GM23248 (cell line): ENCODE results near the gene PRSS2. TPM values are rescaled to one million over a fixed set of nuclear protein-coding genes. Genes with fewer than 3 reads are reported as not detected.

Experiments
- DNase-seq: peaks from one replicate; pipeline ENCODE4 v3.0.0-alpha.2; 2015
- H2AFZ ChIP-seq: fragments of 200-600 bp; sonication (generic); 2 replicates; pipeline ENCODE4 v1.6.1; 2016; ENCODE audit warnings: antibody characterized with exemption
- H3F3A ChIP-seq: fragments of 200-600 bp; sonication (generic); 2 replicates; pipeline ENCODE4 v1.6.1; 2016; ENCODE audit warnings: mild to moderate bottlenecking, antibody characterized with exemption, mixed run types; ENCODE audit not compliant: insufficient read depth
- H3K27ac ChIP-seq: fragments of 200-600 bp; sonication (generic); 2 replicates; pipeline ENCODE4 v1.5.1; 2016; ENCODE audit warnings: mild to moderate bottlenecking
- H3K27me3 ChIP-seq: fragments of 200-600 bp; sonication (generic); replicated peaks from 2 replicates; pipeline ENCODE4 v1.6.1; 2016; ENCODE audit warnings: mild to moderate bottlenecking; ENCODE audit not compliant: insufficient read depth
- H3K36me3 ChIP-seq: fragments of 200-600 bp; sonication (generic); 2 replicates; pipeline ENCODE4 v1.6.1; 2016; ENCODE audit warnings: low read depth, mild to moderate bottlenecking
- H3K4me1 ChIP-seq: fragments of 200-600 bp; sonication (generic); 2 replicates; pipeline ENCODE4 v1.6.1; 2016; ENCODE audit warnings: mild to moderate bottlenecking; ENCODE audit not compliant: insufficient read depth
- H3K4me2 ChIP-seq: fragments of 200-600 bp; sonication (generic); one replicate; pipeline ENCODE4 v1.6.1; 2016; ENCODE audit warnings: mild to moderate bottlenecking; ENCODE audit not compliant: unreplicated experiment
- H3K4me3 ChIP-seq: fragments of 200-600 bp; sonication (generic); 2 replicates; pipeline ENCODE4 v1.5.1; 2016; ENCODE audit warnings: mild to moderate bottlenecking
- H3K79me2 ChIP-seq: fragments of 200-600 bp; sonication (generic); 2 replicates; pipeline ENCODE4 v1.6.1; 2016; ENCODE audit warnings: mild to moderate bottlenecking; ENCODE audit not compliant: insufficient read depth
- H3K9ac ChIP-seq: fragments of 200-600 bp; sonication (generic); 2 replicates; pipeline ENCODE4 v1.6.1; 2016; ENCODE audit warnings: mild to moderate bottlenecking
- H3K9me2 ChIP-seq: fragments of 200-600 bp; sonication (generic); 2 replicates; pipeline ENCODE4 v1.6.1; 2016; ENCODE audit warnings: mixed run types, mild to moderate bottlenecking, moderate library complexity; ENCODE audit not compliant: insufficient read depth
- H3K9me3 ChIP-seq: fragments of 200-600 bp; sonication (generic); one replicate; pipeline ENCODE4 v1.6.1; 2017; ENCODE audit warnings: low read depth
- H4K20me1 ChIP-seq: fragments of 200-600 bp; sonication (generic); 2 replicates; pipeline ENCODE4 v1.6.0; 2016; ENCODE audit not compliant: insufficient read depth
- EZH2 ChIP-seq: fragments of 200-600 bp; sonication (generic); IDR thresholded peaks from 2 replicates; pipeline ENCODE4 v1.6.1; 2018; ENCODE audit warnings: antibody characterized with exemption, mild to moderate bottlenecking; ENCODE audit not compliant: insufficient read depth, poor library complexity, severe bottlenecking
- EZH2phosphoT487 ChIP-seq: fragments of 200-600 bp; sonication (generic); IDR thresholded peaks from 2 replicates; pipeline ENCODE4 v1.6.1; 2018; ENCODE audit warnings: antibody characterized with exemption, moderate library complexity, mild to moderate bottlenecking, low read depth; ENCODE audit not compliant: insufficient read depth
- WGBS, 2 experiments: methylation state at CpG; one replicate each; pipeline ENCODE4 v1.1.6; 2015 to 2017; ENCODE audit warnings: low lambda C conversion rate in 2 of 2, low coverage in 1 of 2; ENCODE audit errors: missing lambda C conversion rate in 2 of 2; 5-methylcytosine and 5-hydroxymethylcytosine counted together
- in situ Hi-C: fragments of 300-500 bp; cut with MboI; formaldehyde crosslinking; loops from 2 replicates; pipeline ENCODE4 v1.15.0; 2020
- polyA plus RNA-seq: library from polyadenylated mRNA; unstranded; fragments of >200 nt; fragmentation: Nextera tagmentation; extraction: Ambion mirVana; gene quantifications from 2 replicates; pipeline ENCODE4 v1.2.1, GENCODE V29; 2016
- total RNA-seq: library from RNA; depleted of rRNA; stranded (reverse); fragments of >200 nt; shearing (Covaris generic); gene quantifications from 2 replicates; pipeline ENCODE4 v1.2.3, GENCODE V29; 2014

PRSS2 gene
- total and polyA plus RNA-seq, 2 experiments from 2014 or later: not detected

GRCh38 chr7:142805350-142806021, 34.7 kb downstream of the PRSS2 start:
- no peak overlapping the region for H3K4me2 ChIP-seq
- 46 to 49% methylated on average over 3 of the region's 3 CpGs for WGBS, 2 experiments
- in situ Hi-C loops: no loop called here
- DNase-seq: no peak
- no peaks in the 10 kb centered on the region for H4K20me1 ChIP-seq
- no peaks in the 10 kb centered on the region for H3K4me1 ChIP-seq
- H3K9me2 ChIP-seq: no peaks in the 10 kb centered on the region
- H3K27ac ChIP-seq: no peak overlapping the region
- H3F3A ChIP-seq: peaks cover 13% of the 10 kb centered on the region
- peaks cover 23% of the 10 kb centered on the region for H3K27me3 ChIP-seq
- TF ChIP-seq EZH2 (no peak), EZH2phosphoT487 (no peak)
- H3K9ac ChIP-seq: no peak overlapping the region
- no peak overlapping the region for H2AFZ ChIP-seq
- no peaks in the 10 kb centered on the region for H3K9me3 ChIP-seq
- no peaks in the 10 kb centered on the region for H3K79me2 ChIP-seq
- H3K36me3 ChIP-seq: no peaks in the 10 kb centered on the region
- no peak overlapping the region for H3K4me3 ChIP-seq

DNA sequence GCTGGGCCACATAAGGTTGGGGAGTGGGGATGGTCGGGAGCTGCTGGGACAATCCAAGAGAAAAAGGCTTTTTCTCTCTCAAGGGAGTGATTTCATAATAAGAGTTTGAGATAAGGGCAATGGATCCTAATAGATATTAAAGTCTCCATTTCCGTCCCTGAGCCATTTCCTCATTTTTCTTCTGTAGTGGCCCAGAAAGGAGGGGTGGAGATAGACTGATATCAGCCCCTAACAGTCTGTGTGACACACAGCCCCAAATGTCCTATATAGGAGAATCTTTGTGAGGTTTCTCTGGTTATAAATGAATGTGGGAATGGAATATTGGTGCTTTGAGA, 35.2 kb downstream of the PRSS2 start:
- no peak overlapping the region for H3K27ac ChIP-seq
- DNase-seq: no peak
- 11 to 23% methylated on average over 2 of the region's 2 CpGs for WGBS, 2 experiments
- H3K27me3 ChIP-seq: peaks cover 22% of the 10 kb centered on the region
- H3K4me2 ChIP-seq: no peak overlapping the region
- in situ Hi-C loops: no loop called here
- H2AFZ ChIP-seq: no peak overlapping the region
- TF ChIP-seq EZH2phosphoT487: no peak
- no peak for TF ChIP-seq EZH2
- no peaks in the 10 kb centered on the region for H3K79me2 ChIP-seq
- no peak overlapping the region for H3K4me3 ChIP-seq
- H3F3A ChIP-seq: peaks cover 13% of the 10 kb centered on the region
- no peaks in the 10 kb centered on the region for H4K20me1 ChIP-seq
- no peak overlapping the region for H3K9ac ChIP-seq
- H3K9me2 ChIP-seq: no peaks in the 10 kb centered on the region
- no peaks in the 10 kb centered on the region for H3K9me3 ChIP-seq
- H3K4me1 ChIP-seq: no peaks in the 10 kb centered on the region
- H3K36me3 ChIP-seq: no peaks in the 10 kb centered on the region

- H3K36me3 ChIP-seq: no peaks in the 10 kb centered on the region
- H3K9me3 ChIP-seq: no peaks in the 10 kb centered on the region
- no peaks in the 10 kb centered on the region for H3K79me2 ChIP-seq
- no peaks in the 10 kb centered on the region for H3K4me1 ChIP-seq
- H3K4me3 ChIP-seq: no peak overlapping the region
- no peak overlapping the region for H3K4me2 ChIP-seq
- H3K9me2 ChIP-seq: no peaks in the 10 kb centered on the region
- no peak overlapping the region for H3K9ac ChIP-seq
- peaks cover 13% of the 10 kb centered on the region for H3F3A ChIP-seq
- 83 to 84% methylated on average over 1 of the region's 1 CpG for WGBS, 2 experiments
- in situ Hi-C loops: no loop called here
- no peak overlapping the region for H3K27ac ChIP-seq
- TF ChIP-seq EZH2phosphoT487: no peak
- no peak for TF ChIP-seq EZH2
- H3K27me3 ChIP-seq: peaks cover 16% of the 10 kb centered on the region
- H4K20me1 ChIP-seq: no peaks in the 10 kb centered on the region
- DNase-seq: no peak
- H2AFZ ChIP-seq: no peak overlapping the region
These were observed 36.2 kb downstream of the PRSS2 start for GRCh38 chr7:142806957-142807356.

- H3K27ac ChIP-seq: no peak overlapping the region
- no peaks in the 10 kb centered on the region for H3K79me2 ChIP-seq
These were observed 37.2 kb downstream of the PRSS2 start for GRCh38 chr7:142807855-142808460.

More at GRCh38 chr7:142807855-142808460, 37.2 kb downstream of the PRSS2 start:
- in situ Hi-C loops: no loop called here
- Histone ChIP-seq H3K9ac (no peak overlapping the region), H3K4me1 (peaks cover 6% of the 10 kb centered on the region), H4K20me1 (no peaks in the 10 kb centered on the region), H3K4me3 (no peak overlapping the region), H3K27me3 (peaks cover 12% of the 10 kb centered on the region), H2AFZ (no peak overlapping the region), H3K36me3 (no peaks in the 10 kb centered on the region), H3K9me3 (no peaks in the 10 kb centered on the region), H3K4me2 (no peak overlapping the region), H3K9me2 (no peaks in the 10 kb centered on the region), H3F3A (peaks cover 15% of the 10 kb centered on the region)
- 40 to 41% methylated on average over 3 of the region's 3 CpGs for WGBS, 2 experiments
- DNase-seq: peak; percentile 30
- TF ChIP-seq EZH2: no peak
